Psoas muscle (tissue), 8 donors: Measurements from ENCODE around the gene HOXA11. TPM values are rescaled to one million over a fixed set of nuclear protein-coding genes. Genes with fewer than 3 reads are reported as not detected.

Experiments used
- ATAC-seq, 4 donors: fragments of 200-7000 bp; cut with Tn5 transposase; one replicate each; pipeline ENCODE4 v1.9.1; 2020; ENCODE audit warnings: moderate library complexity in 3 of 4, mild to moderate bottlenecking in 2 of 4
- DNase-seq, 2 donors: peaks; one replicate each; pipeline ENCODE4 v3.0.0-alpha.2; 2020
- H3K27ac ChIP-seq: fragments of 200-600 bp; one replicate; pipeline ENCODE4 v1.8.0; 2022
- H3K27me3 ChIP-seq, 3 donors: fragments of 200-600 bp in 1 of 3; one replicate each; pipeline versions ENCODE4 v1.6.1 to v1.8.0; 2013 to 2022; ENCODE audit warnings: low read length in 2 of 3, mild to moderate bottlenecking in 2 of 3, moderate library complexity in 1 of 3; ENCODE audit not compliant: insufficient read depth in 3 of 3
- H3K36me3 ChIP-seq, 2 donors: fragments of 200-600 bp in 1 of 2; one replicate each; pipeline versions ENCODE4 v1.6.1 to v1.8.0; 2013 to 2022; ENCODE audit warnings: low read depth in 1 of 2, mild to moderate bottlenecking in 1 of 2, moderate library complexity in 1 of 2; ENCODE audit not compliant: insufficient read depth in 1 of 2
- H3K4me1 ChIP-seq: fragments of 200-600 bp; one replicate; pipeline ENCODE4 v1.8.0; 2022
- H3K4me3 ChIP-seq: fragments of 200-600 bp; one replicate; pipeline ENCODE4 v1.8.0; 2022; ENCODE audit warnings: mild to moderate bottlenecking
- H3K9me3 ChIP-seq: fragments of 200-600 bp; one replicate; pipeline ENCODE4 v1.8.0; 2022
- CTCF ChIP-seq: fragments of 200-600 bp; IDR thresholded peaks from one replicate; pipeline ENCODE4 v1.8.0; 2022; ENCODE audit warnings: antibody characterized with exemption
- WGBS, 3 donors: extraction: QIAGEN DNeasy Blood & Tissue Kit; methylation state at CpG; one replicate each; pipeline versions ENCODE4 v1.1.6 to v1.1.7; 2013; 5-methylcytosine and 5-hydroxymethylcytosine counted together
- intact Hi-C, 2 donors: fragments of 100-400 bp; cut with DNase I; formaldehyde crosslinking; loops; one replicate each; pipeline versions ENCODE4 v1.11.0 to v1.14.2; 2022
- polyA plus RNA-seq, 3 donors: library from polyadenylated mRNA; stranded (reverse); fragments of 200-250 nt; gene quantifications; one replicate each; pipeline ENCODE4 v1.2.3, GENCODE V29; 2013
- total RNA-seq, 4 donors: library from RNA; stranded (reverse); fragmentation: NEBNext Ultra II Directional in 2 of 4; extraction: Animal tissue kit (Norgen Biotek cat#: 25700) in 2 of 4; gene quantifications; one replicate each; pipeline versions ENCODE4 v1.2.1 to v1.2.4, GENCODE V29; 2021 to 2023
- donor health status: healthy with polysubstance abuse.
- donor health status: DM: no; HTN: no; CAD: no; lungs with moderate emphysema.
- donor health status: Bipolar disorder and iron deficiency.
- donor health status: healthy.
- donor health status: DM: yes; HTN: yes; CAD: no.
- donor health status: DM: no; HTN: no; CAD: no.
- donor health status: DM: no; HTN: no; CAD: no.
- donor health status: DM: yes; HTN: yes; CAD: no.

HOXA11 gene
- total and polyA plus RNA-seq, 7 donors: 0.08 to 1.1 (median 0.57) TPM; not detected in 3

- no peaks in the 10 kb centered on the region for H3K9me3 ChIP-seq
- H3K27me3 ChIP-seq: peaks cover 0 to 88% (median 59%) of the 10 kb centered on the region in 3 donors
- peaks cover 12% of the 10 kb centered on the region for H3K4me1 ChIP-seq
Measured at GRCh38 chr7:27203964-27204594, 19.0 kb upstream of the HOXA11 start.

GRCh38 chr7:27203365-27203953 lies 18.4 kb upstream of the HOXA11 start:
- H3K27me3 ChIP-seq: peaks cover 0 to 94% (median 61%) of the 10 kb centered on the region in 3 donors
- no peak for ATAC-seq
- H3K4me1 ChIP-seq: peaks cover 16% of the 10 kb centered on the region
- intact Hi-C loops: no loop called here
- no peaks in the 10 kb centered on the region for H3K36me3 ChIP-seq
- no peaks in the 10 kb centered on the region for H3K9me3 ChIP-seq
- no peak for DNase-seq
- no peak overlapping the region for H3K4me3 ChIP-seq
- no peak overlapping the region for H3K27ac ChIP-seq
- TF ChIP-seq CTCF: no peak
- WGBS, 3 donors: 46 to 66% (median 55%) methylated on average over 10 of the region's 10 CpGs

More at GRCh38 chr7:27203964-27204594, 19.0 kb upstream of the HOXA11 start:
- WGBS, 3 donors: 47 to 78% (median 77%) methylated on average over 4 of the region's 4 CpGs
- Histone ChIP-seq H3K27ac (no peak overlapping the region), H3K36me3 (no peaks in the 10 kb centered on the region), H3K4me3 (no peak overlapping the region)
- ATAC-seq (no peak), DNase-seq (no peak)
- intact Hi-C loops: no loop called here
- TF ChIP-seq CTCF: no peak

GRCh38 chr7:27202862-27203134 lies 17.8 kb upstream of the HOXA11 start:
- no peaks in the 10 kb centered on the region for H3K36me3 ChIP-seq
- ATAC-seq: no peak
- peaks cover 0 to 97% (median 59%) of the 10 kb centered on the region in 3 donors for H3K27me3 ChIP-seq
- intact Hi-C loops: no loop called here
- TF ChIP-seq CTCF: no peak
- H3K4me1 ChIP-seq: peaks cover 16% of the 10 kb centered on the region
- H3K4me3 ChIP-seq: no peak overlapping the region
- no peak for DNase-seq
- no peaks in the 10 kb centered on the region for H3K9me3 ChIP-seq
- H3K27ac ChIP-seq: no peak overlapping the region
- WGBS, 3 donors: 36 to 68% (median 63%) methylated on average over 3 of the region's 3 CpGs

- Histone ChIP-seq H3K36me3 (no peaks in the 10 kb centered on the region), H3K27ac (no peak overlapping the region), H3K4me3 (no peak overlapping the region), H3K4me1 (peaks cover 16% of the 10 kb centered on the region), H3K27me3 (peaks cover 0 to 97% (median 62%) of the 10 kb centered on the region in 3 donors), H3K9me3 (no peaks in the 10 kb centered on the region)
- DNase-seq (no peak), ATAC-seq (no peak)
- WGBS, 3 donors: 38 to 49% (median 47%) methylated on average over 30 of the region's 30 CpGs
- intact Hi-C loops: no loop called here
- TF ChIP-seq CTCF: no peak
Measured at GRCh38 chr7:27202018-27202861, 17.2 kb upstream of the HOXA11 start.
